ENCODE results near the gene TNFRSF1A. TPM values are rescaled to one million over a fixed set of nuclear protein-coding genes. Genes with fewer than 3 reads are reported as not detected.
A peak's percentile ranks its signal among the peaks of the same experiment; 100 is the strongest.

The TNFRSF1A gene
- total and polyA plus RNA-seq, 9 of the 15 experiments (the other 6 are each of a cell fraction or from before 2014, with no cell fraction given) = 0.76 to 43.5 (median 30.0) TPM

GRCh38 chr12:6345319-6346091 is 3.6 kb upstream of the TNFRSF1A start (continued):
- TF ChIP-seq CREB5 (CRISPR knock-in tag; IDR thresholded peaks at IDR 0.05) = no peak
- TF ChIP-seq PHF21A (IDR thresholded peaks at IDR 0.05; ENCODE audit: borderline replicate concordance, low read depth) = peak; percentile 49; the same call in 1 of the 2 replicates
- no peak for TF ChIP-seq TRIM25 (IDR thresholded peaks at IDR 0.05; ENCODE audit: borderline replicate concordance)
- peak in 1 of 2 experiments; percentile 74; a peak in 2 of 4 replicates for TF ChIP-seq ZNF639 (CRISPR knock-in tag; conservative IDR thresholded peaks at IDR 0.05 in 1 of 2, IDR thresholded peaks at IDR 0.05 in 1 of 2)
- TF ChIP-seq JUNB (CRISPR knock-in tag; conservative IDR thresholded peaks at IDR 0.05) = peak; percentile 90
- no peak for TF ChIP-seq ZNF24 (IDR thresholded peaks at IDR 0.05)
- peak; percentile 62; the same call in 1 of the 2 replicates for TF ChIP-seq CC2D1A (IDR thresholded peaks at IDR 0.05)
- peak; percentile 3; the same call in 1 of the 2 replicates for TF ChIP-seq ZBTB12 (CRISPR knock-in tag; IDR thresholded peaks at IDR 0.05)
- TF ChIP-seq KLF16 (IDR thresholded peaks at IDR 0.05) = peak; percentile 88
- TF ChIP-seq C11orf30 (IDR thresholded peaks at IDR 0.05; ENCODE audit: low read depth) = no peak; the same call in 1 of the 2 replicates
- peak; percentile 94 for TF ChIP-seq NCOR1 (IDR thresholded peaks at IDR 0.05)
- peak; percentile 75 for TF ChIP-seq FOXM1 (IDR thresholded peaks at IDR 0.05; ENCODE audit: low read depth)
- no peak for TF ChIP-seq FOXM1 (CRISPR knock-in tag; IDR thresholded peaks at IDR 0.05; ENCODE audit: low read depth)
- TF ChIP-seq RBFOX2 (IDR thresholded peaks at IDR 0.05; ENCODE audit: low read depth, low read length) = no peak
- peak; percentile 75 for TF ChIP-seq SPI1 (IDR thresholded peaks at IDR 0.05; ENCODE audit: borderline replicate concordance, low read depth, low read length)
- TF ChIP-seq TARDBP (IDR thresholded peaks at IDR 0.05) = 0 out of 2 replicates have a peak, but pooled peaks have one; percentile 33
- no peak for TF ChIP-seq ZNF134 (CRISPR knock-in tag; conservative IDR thresholded peaks at IDR 0.05)
- peak; percentile 58 for TF ChIP-seq RBBP5 (IDR thresholded peaks at IDR 0.05; ENCODE audit: borderline replicate concordance, insufficient read depth, low read length, poor library complexity, severe bottlenecking)
- 0 out of 2 replicates have a peak, but pooled peaks have one; percentile 49 for TF ChIP-seq ZBTB17 (CRISPR knock-in tag; IDR thresholded peaks at IDR 0.05)
- no peak for TF ChIP-seq ZNF507 (tag; conservative IDR thresholded peaks at IDR 0.05)
- no peak for TF ChIP-seq CREB3 (tag; conservative IDR thresholded peaks at IDR 0.05; ENCODE audit: low read depth)

Measured in K562 (cell line).